MCF 10A (cell line): ENCODE data around the gene HAND2. TPM values are rescaled to one million over a fixed set of nuclear protein-coding genes. Genes with fewer than 3 reads are reported as not detected.

Experiments used
- BruUV-seq: library from RNA; stranded (reverse); fragments of 400-500 nt; replicated peaks from 2 replicates; lab custom pipeline; 2021; lab: Mats Ljungman, UMichigan
- CTCF ChIA-PET: fragments of 300-600 bp; sonication (Branson Sonifier 250); formaldehyde crosslinking; extraction: SDS; loops from one replicate; lab custom pipeline; 2021; ENCODE audit warnings: antibody characterized with exemption, inconsistent platforms; lab: Yijun Ruan, JAX
- POLR2A ChIA-PET: fragments of 300-600, 350-650 bp; sonication (Branson Sonifier 250); formaldehyde crosslinking; extraction: SDS; loops from one replicate; lab custom pipeline; 2020; ENCODE audit warnings: antibody characterized with exemption, inconsistent platforms; lab: Yijun Ruan, JAX
- DNase-seq: peaks from one replicate; pipeline ENCODE4 v3.0.0-alpha.2; 2018; ENCODE audit not compliant: unreplicated experiment
- H3K27ac Mint-ChIP-seq: one replicate; pipeline ENCODE4 v1.8.0; 2022; ENCODE audit warnings: mild to moderate bottlenecking, low read depth, mixed read lengths; ENCODE audit not compliant: unreplicated experiment
- H3K27me3 Mint-ChIP-seq: one replicate; pipeline ENCODE4 v1.8.0; 2022; ENCODE audit warnings: mixed read lengths; ENCODE audit not compliant: insufficient read depth, unreplicated experiment
- H3K36me3 Mint-ChIP-seq: one replicate; pipeline ENCODE4 v1.8.0; 2022; ENCODE audit warnings: mild to moderate bottlenecking, moderate library complexity, mixed read lengths; ENCODE audit not compliant: insufficient read depth, unreplicated experiment
- H3K4me1 Mint-ChIP-seq: one replicate; pipeline ENCODE4 v1.8.0; 2022; ENCODE audit warnings: mixed read lengths; ENCODE audit not compliant: insufficient read depth, unreplicated experiment
- H3K4me3 Mint-ChIP-seq: one replicate; pipeline ENCODE4 v1.8.0; 2022; ENCODE audit warnings: mild to moderate bottlenecking, moderate library complexity, mixed read lengths; ENCODE audit not compliant: unreplicated experiment
- H3K9me3 Mint-ChIP-seq: one replicate; pipeline ENCODE4 v1.8.0; 2022; ENCODE audit warnings: mixed read lengths; ENCODE audit not compliant: unreplicated experiment
- intact Hi-C: fragments of 100-400 bp; cut with micrococcal nuclease; formaldehyde crosslinking; loops from 2 replicates; pipeline ENCODE4 v1.14.1; 2022
- total RNA-seq: library from RNA; stranded (reverse); gene quantifications from 2 replicates; pipeline ENCODE4 v1.2.3, GENCODE V29; 2022
- TF ChIP-seq, protein P1 (sequence below): fragments of 200-600 bp; IDR thresholded peaks from one replicate; pipeline ENCODE4 v1.8.0; 2022; ENCODE audit warnings: antibody characterized with exemption, mild to moderate bottlenecking; ENCODE audit not compliant: unreplicated experiment

HAND2 gene
- total RNA-seq, 1 experiment from 2014 or later: not detected

DNA sequence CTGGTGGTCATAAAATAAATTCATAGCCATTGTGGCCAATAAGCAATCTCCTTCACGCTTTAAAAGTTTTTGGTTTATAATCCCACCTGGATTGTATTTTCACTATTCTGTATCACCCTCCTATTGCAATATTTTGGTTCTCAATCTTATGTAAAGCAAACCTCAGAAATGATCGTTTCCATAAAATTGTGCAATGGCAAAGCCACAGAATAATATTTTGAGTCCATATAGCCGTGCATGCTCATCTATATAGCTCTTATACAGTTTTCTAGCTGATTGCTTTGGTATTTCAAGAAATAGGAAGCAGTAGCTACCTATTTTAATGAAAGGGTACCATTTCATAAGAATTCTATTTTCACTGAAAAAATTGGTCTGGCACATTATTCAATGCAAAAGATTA lies 10.0 kb upstream of the HAND2 start:
- TF ChIP-seq, protein P1, sequence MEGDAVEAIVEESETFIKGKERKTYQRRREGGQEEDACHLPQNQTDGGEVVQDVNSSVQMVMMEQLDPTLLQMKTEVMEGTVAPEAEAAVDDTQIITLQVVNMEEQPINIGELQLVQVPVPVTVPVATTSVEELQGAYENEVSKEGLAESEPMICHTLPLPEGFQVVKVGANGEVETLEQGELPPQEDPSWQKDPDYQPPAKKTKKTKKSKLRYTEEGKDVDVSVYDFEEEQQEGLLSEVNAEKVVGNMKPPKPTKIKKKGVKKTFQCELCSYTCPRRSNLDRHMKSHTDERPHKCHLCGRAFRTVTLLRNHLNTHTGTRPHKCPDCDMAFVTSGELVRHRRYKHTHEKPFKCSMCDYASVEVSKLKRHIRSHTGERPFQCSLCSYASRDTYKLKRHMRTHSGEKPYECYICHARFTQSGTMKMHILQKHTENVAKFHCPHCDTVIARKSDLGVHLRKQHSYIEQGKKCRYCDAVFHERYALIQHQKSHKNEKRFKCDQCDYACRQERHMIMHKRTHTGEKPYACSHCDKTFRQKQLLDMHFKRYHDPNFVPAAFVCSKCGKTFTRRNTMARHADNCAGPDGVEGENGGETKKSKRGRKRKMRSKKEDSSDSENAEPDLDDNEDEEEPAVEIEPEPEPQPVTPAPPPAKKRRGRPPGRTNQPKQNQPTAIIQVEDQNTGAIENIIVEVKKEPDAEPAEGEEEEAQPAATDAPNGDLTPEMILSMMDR: no peak
- H3K27ac Mint-ChIP-seq: no peak overlapping the region
- ChIA-PET POLR2A (no interaction called here), CTCF (no interaction called here)
- H3K27me3 Mint-ChIP-seq: peaks cover 92% of the 10 kb centered on the region
- H3K9me3 Mint-ChIP-seq: no peaks in the 10 kb centered on the region
- intact Hi-C loops: no loop called here
- no peaks in the 10 kb centered on the region for H3K4me1 Mint-ChIP-seq
- H3K4me3 Mint-ChIP-seq: no peak overlapping the region
- DNase-seq: no peak
- BruUV-seq: no TSS peak
- no peaks in the 10 kb centered on the region for H3K36me3 Mint-ChIP-seq

- no peaks in the 10 kb centered on the region for H3K9me3 Mint-ChIP-seq
- no peak overlapping the region for H3K4me3 Mint-ChIP-seq
- no peaks in the 10 kb centered on the region for H3K36me3 Mint-ChIP-seq
- H3K4me1 Mint-ChIP-seq: no peaks in the 10 kb centered on the region
- TF ChIP-seq, protein P1: no peak
- H3K27me3 Mint-ChIP-seq: peaks cover 92% of the 10 kb centered on the region
- no peak overlapping the region for H3K27ac Mint-ChIP-seq
- no peak for DNase-seq
- BruUV-seq: no TSS peak
- POLR2A ChIA-PET: no interaction called here
- CTCF ChIA-PET: interaction anchor here (0.6 kb wide), 2 partner anchors 18 to 324 kb away, joined by 3 to 4 read pairs; no protein-coding TSS in a partner anchor
- intact Hi-C loops: no loop called here
Observed at GRCh38 chr4:173538909-173539445, 8.9 kb upstream of the HAND2 start.

DNA sequence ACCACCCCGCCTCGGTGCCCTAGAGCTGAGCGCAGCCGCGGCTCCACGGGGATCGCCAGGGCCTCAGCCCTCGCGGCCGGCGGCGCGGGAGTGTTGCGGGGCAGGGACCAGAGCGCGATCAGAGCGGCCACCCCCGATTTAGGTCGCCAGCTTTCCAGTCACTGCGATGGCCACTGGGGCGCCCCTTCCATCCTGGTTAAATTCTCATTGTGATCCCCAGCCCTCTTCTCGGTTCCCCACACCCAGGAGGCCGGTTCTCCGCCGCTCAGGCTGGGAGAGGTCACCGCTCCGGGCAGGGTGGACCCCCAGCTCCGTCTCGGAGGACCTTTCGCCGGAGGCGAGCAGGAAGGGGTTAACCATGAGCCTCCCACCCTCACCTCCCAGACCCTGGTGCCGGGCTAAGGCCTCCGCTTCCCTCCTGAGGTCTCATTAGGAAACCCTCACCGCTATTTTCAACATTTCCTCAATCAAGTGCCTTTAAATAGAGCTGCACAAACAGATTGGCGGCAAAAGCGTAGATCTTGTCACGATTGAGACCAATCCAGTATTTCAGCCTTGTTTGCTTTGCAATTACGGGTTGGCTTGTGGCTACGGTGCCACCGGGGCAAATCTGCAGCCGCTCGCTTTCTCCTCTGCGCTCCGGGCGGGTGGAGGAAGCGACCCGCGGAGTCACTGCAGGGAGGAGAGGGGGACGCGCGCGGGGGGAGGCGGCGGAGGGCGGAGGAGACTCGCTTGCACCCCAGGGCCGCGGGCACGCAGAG lies 8.3 kb upstream of the HAND2 start:
- POLR2A ChIA-PET: no interaction called here
- H3K27me3 Mint-ChIP-seq: peaks cover 86% of the 10 kb centered on the region
- no peaks in the 10 kb centered on the region for H3K36me3 Mint-ChIP-seq
- no peaks in the 10 kb centered on the region for H3K4me1 Mint-ChIP-seq
- intact Hi-C loops: no loop called here
- H3K4me3 Mint-ChIP-seq: no peak overlapping the region
- DNase-seq: no peak
- no TSS peak for BruUV-seq
- no peaks in the 10 kb centered on the region for H3K9me3 Mint-ChIP-seq
- no peak overlapping the region for H3K27ac Mint-ChIP-seq
- CTCF ChIA-PET: interaction anchor here (0.6 kb wide), 2 partner anchors 19 to 323 kb away, joined by 3 to 4 read pairs; no protein-coding TSS in a partner anchor
- TF ChIP-seq, protein P1: no peak

DNA sequence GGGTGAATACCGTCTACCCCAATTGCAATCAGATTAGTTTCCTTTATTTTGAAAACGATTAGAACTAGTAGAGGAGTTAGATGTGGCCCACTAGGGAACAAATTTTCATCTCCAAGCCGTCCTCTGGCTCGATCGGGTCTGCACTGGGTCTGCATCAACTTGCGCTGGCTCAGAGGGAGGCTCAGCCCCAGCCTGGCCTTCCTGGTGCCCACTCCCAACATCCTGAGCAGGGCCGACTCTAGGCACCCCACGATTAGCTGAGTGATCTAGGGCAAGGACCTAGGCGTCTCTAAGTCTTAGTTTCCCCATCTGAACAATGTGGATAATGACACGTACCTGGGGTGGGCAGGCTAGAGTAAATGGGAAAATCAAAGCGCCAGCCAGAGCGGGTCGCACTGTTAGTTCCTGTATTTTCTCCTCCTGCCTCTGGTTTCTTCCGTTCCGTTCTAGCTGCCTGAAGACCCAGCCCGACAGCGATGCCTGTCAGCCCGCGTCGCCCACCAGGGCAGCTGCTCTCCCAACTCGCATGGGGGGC lies 7.7 kb upstream of the HAND2 start:
- TF ChIP-seq, protein P1: no peak
- ChIA-PET POLR2A (no interaction called here), CTCF (no interaction called here)
- Mint-ChIP-seq H3K36me3 (no peaks in the 10 kb centered on the region), H3K4me3 (no peak overlapping the region), H3K27me3 (peaks cover 81% of the 10 kb centered on the region), H3K4me1 (no peaks in the 10 kb centered on the region), H3K9me3 (no peaks in the 10 kb centered on the region), H3K27ac (no peak overlapping the region)
- DNase-seq: no peak
- BruUV-seq: no TSS peak
- intact Hi-C loops: no loop called here
